ENCODE measurements around the gene ZSCAN5A.
"Not testable (repeated sequence)": the region's sequence is repeated elsewhere in the genome, so short reads cannot be mapped to it uniquely, and the experiment has no call there.

GRCh38 chr19:56207581-56207980, 107.1 kb downstream of the ZSCAN5A start:
- TF ChIP-seq, protein P1, sequence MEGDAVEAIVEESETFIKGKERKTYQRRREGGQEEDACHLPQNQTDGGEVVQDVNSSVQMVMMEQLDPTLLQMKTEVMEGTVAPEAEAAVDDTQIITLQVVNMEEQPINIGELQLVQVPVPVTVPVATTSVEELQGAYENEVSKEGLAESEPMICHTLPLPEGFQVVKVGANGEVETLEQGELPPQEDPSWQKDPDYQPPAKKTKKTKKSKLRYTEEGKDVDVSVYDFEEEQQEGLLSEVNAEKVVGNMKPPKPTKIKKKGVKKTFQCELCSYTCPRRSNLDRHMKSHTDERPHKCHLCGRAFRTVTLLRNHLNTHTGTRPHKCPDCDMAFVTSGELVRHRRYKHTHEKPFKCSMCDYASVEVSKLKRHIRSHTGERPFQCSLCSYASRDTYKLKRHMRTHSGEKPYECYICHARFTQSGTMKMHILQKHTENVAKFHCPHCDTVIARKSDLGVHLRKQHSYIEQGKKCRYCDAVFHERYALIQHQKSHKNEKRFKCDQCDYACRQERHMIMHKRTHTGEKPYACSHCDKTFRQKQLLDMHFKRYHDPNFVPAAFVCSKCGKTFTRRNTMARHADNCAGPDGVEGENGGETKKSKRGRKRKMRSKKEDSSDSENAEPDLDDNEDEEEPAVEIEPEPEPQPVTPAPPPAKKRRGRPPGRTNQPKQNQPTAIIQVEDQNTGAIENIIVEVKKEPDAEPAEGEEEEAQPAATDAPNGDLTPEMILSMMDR (IDR thresholded peaks at IDR 0.05) = not testable (repeated sequence)
- not testable (repeated sequence) for TF ChIP-seq FOXP4 (CRISPR knock-in tag; IDR thresholded peaks at IDR 0.05); TCF7 (CRISPR knock-in tag; IDR thresholded peaks at IDR 0.05; ENCODE audit: low read depth); CBFB (CRISPR knock-in tag; IDR thresholded peaks at IDR 0.05; ENCODE audit: low read depth); RELA (CRISPR knock-in tag; IDR thresholded peaks at IDR 0.05; ENCODE audit: borderline replicate concordance); USF2 (CRISPR knock-in tag; IDR thresholded peaks at IDR 0.05); JUN (CRISPR knock-in tag; IDR thresholded peaks at IDR 0.05); SMAD4 (CRISPR knock-in tag; IDR thresholded peaks at IDR 0.05); PREB (CRISPR knock-in tag; IDR thresholded peaks at IDR 0.05; ENCODE audit: borderline replicate concordance)

All from WTC11 (cell line).